Endothelial cell of umbilical vein (primary cell): ENCODE data around the gene NKAIN4. TPM values are rescaled to one million over a fixed set of nuclear protein-coding genes. Genes with fewer than 3 reads are reported as not detected.

Experiments used
- BruUV-seq: library from RNA; stranded (reverse); fragments of 400-500 nt; replicated peaks from 2 replicates; lab custom pipeline; 2021; lab: Mats Ljungman, UMichigan
- CTCF ChIA-PET: fragments of 300-600, 350-600 bp; sonication (Branson Sonifier 250); formaldehyde crosslinking; loops from one replicate; lab custom pipeline; 2021; ENCODE audit warnings: antibody characterized with exemption, inconsistent platforms; lab: Charles Lee
- POLR2A ChIA-PET: fragments of 300-600, 350-600 bp; sonication (Branson Sonifier 250); formaldehyde crosslinking; loops from one replicate; lab custom pipeline; 2021; ENCODE audit warnings: antibody characterized with exemption, inconsistent platforms; lab: Charles Lee
- DNase-seq: peaks from one replicate; pipeline ENCODE4 v3.0.0-alpha.2; 2011; ENCODE audit warnings: low read depth, low spot score
- FAIRE-seq: peaks from 2 replicates; lab custom pipeline; 2011; peaks lifted over from hg19 to GRCh38; lab: Jason Lieb, UNC
- H2AFZ ChIP-seq: 2 replicates; pipeline ENCODE4 v1.6.0; 2012; ENCODE audit warnings: low read depth, low read length, control low read depth, inconsistent platforms
- H3K27ac ChIP-seq: 2 replicates; pipeline ENCODE4 v1.5.1; 2011; ENCODE audit warnings: low read depth, mild to moderate bottlenecking, control low read depth, low read length, moderate library complexity; ENCODE audit not compliant: insufficient read depth
- H3K27me3 ChIP-seq, 2 experiments: 2 replicates each; pipeline versions ENCODE4 v1.6.0 to v1.6.1; 2011; ENCODE audit warnings: low read length in 2 of 2, mixed read lengths in 1 of 2; ENCODE audit not compliant: control insufficient read depth in 2 of 2, insufficient read depth in 2 of 2
- H3K36me3 ChIP-seq, 2 experiments: 2 replicates in 1 of 2; 3 replicates in 1 of 2; pipeline ENCODE4 v1.5.1; 2011; ENCODE audit warnings: low read length in 2 of 2, mild to moderate bottlenecking in 1 of 2, moderate library complexity in 1 of 2; ENCODE audit not compliant: control insufficient read depth in 2 of 2, insufficient read depth in 2 of 2; ENCODE audit errors: extremely low read depth in 1 of 2
- H3K4me1 ChIP-seq: 3 replicates; pipeline ENCODE4 v1.5.1; 2011; ENCODE audit warnings: mild to moderate bottlenecking, low read length; ENCODE audit not compliant: control insufficient read depth, insufficient read depth; ENCODE audit errors: extremely low read depth
- H3K4me2 ChIP-seq: 2 replicates; pipeline ENCODE4 v1.6.1; 2011; ENCODE audit warnings: low read length, control low read depth, mixed read lengths; ENCODE audit not compliant: insufficient read depth
- H3K4me3 ChIP-seq, 3 experiments: fragments of 200-600 bp in 1 of 3; sonication (generic), shearing (Covaris generic) in 1 of 3; replicated peaks in 1 of 3; 2 replicates each; pipeline ENCODE4 v1.5.1; 2011 to 2016; ENCODE audit warnings: control low read depth in 3 of 3, low read length in 3 of 3, mild to moderate bottlenecking in 2 of 3, inconsistent platforms in 1 of 3, low read depth in 1 of 3, moderate library complexity in 1 of 3; ENCODE audit not compliant: insufficient read depth in 1 of 3
- H3K79me2 ChIP-seq: 2 replicates; pipeline ENCODE4 v1.6.0; 2012; ENCODE audit warnings: low read length, inconsistent platforms; ENCODE audit not compliant: control insufficient read depth, insufficient read depth
- H3K9ac ChIP-seq: replicated peaks from 2 replicates; pipeline ENCODE3; 2011; ENCODE audit warnings: low read length, control low read depth; ENCODE audit not compliant: insufficient read depth; ENCODE audit errors: extremely low read depth
- H3K9me1 ChIP-seq: replicated peaks from 3 replicates; pipeline ENCODE4 v1.6.0; 2011; ENCODE audit warnings: mild to moderate bottlenecking, low read length; ENCODE audit not compliant: control insufficient read depth, insufficient read depth; ENCODE audit errors: extremely low read depth
- H3K9me3 ChIP-seq: replicated peaks from 2 replicates; pipeline ENCODE4 v1.5.1; 2012; ENCODE audit warnings: low read length, inconsistent platforms; ENCODE audit not compliant: control insufficient read depth, insufficient read depth
- H4K20me1 ChIP-seq: replicated peaks from 2 replicates; pipeline ENCODE3; 2011; ENCODE audit warnings: mild to moderate bottlenecking, low read length; ENCODE audit not compliant: control insufficient read depth, insufficient read depth; ENCODE audit errors: extremely low read depth
- FOS ChIP-seq: IDR thresholded peaks from 2 replicates; pipeline ENCODE4 v1.6.1; 2011; ENCODE audit warnings: mild to moderate bottlenecking, low read length, moderate library complexity, borderline replicate concordance; ENCODE audit not compliant: insufficient read depth
- JUN ChIP-seq: IDR thresholded peaks from 2 replicates; pipeline ENCODE4 v1.6.1; 2011; ENCODE audit warnings: borderline replicate concordance, low read depth; ENCODE audit not compliant: insufficient read length, insufficient read depth
- MYC ChIP-seq: IDR thresholded peaks from one replicate; pipeline ENCODE4 v1.6.1; 2011; ENCODE audit warnings: mild to moderate bottlenecking, low read depth, low read length
- POLR2AphosphoS5 ChIP-seq: IDR thresholded peaks from 2 replicates; pipeline ENCODE4 v1.6.1; 2012; ENCODE audit warnings: low read depth, mild to moderate bottlenecking, control low read depth, low read length, moderate library complexity; ENCODE audit not compliant: insufficient read depth
- dilution Hi-C: fragments of 300-500 bp; cut with MboI; formaldehyde crosslinking; loops from one replicate; pipeline ENCODE4 v1.15.0; 2019; ENCODE audit warnings: low sequenced_read_pairs; ENCODE audit not compliant: extremely low pct_ligation_motif_present
- intact Hi-C: fragments of 100-400 bp; cut with micrococcal nuclease; formaldehyde crosslinking; loops from one replicate; pipeline ENCODE4 v1.10.0; 2022
- polyA plus RNA-seq, 4 experiments: library from polyadenylated mRNA; depleted of rRNA in 3 of 4; stranded (reverse) in 3 of 4; unstranded in 1 of 4; fragments of >200 nt; gene quantifications; 2 replicates each; pipeline versions ENCODE4 v1.2.1 to v1.2.3, GENCODE V29; 2011 to 2012; ENCODE audit warnings: missing spikeins in 1 of 4
- total RNA-seq: library from RNA; stranded (reverse); gene quantifications from 2 replicates; pipeline ENCODE4 v1.2.3, GENCODE V29; 2021
- TF ChIP-seq, protein P1 (sequence below): IDR thresholded peaks from 2 replicates; pipeline ENCODE4 v1.6.1; 2011; ENCODE audit not compliant: insufficient read depth, insufficient read length
- TF ChIP-seq, protein P2 (sequence below), 2 donors: IDR thresholded peaks; 1 replicate in 1 of 2; 2 replicates in 1 of 2; pipeline ENCODE4 v1.5.1; 2011; ENCODE audit warnings: low read length in 2 of 2, mild to moderate bottlenecking in 2 of 2, moderate library complexity in 2 of 2, control low read depth in 1 of 2, inconsistent platforms in 1 of 2, low read depth in 1 of 2; ENCODE audit not compliant: insufficient read depth in 1 of 2; ENCODE audit errors: extremely low read depth in 1 of 2

NKAIN4 gene
- total and polyA plus RNA-seq, 2 donors (not counting 3 experiments of a cell fraction or from before 2014, with no cell fraction given), result 0.04 TPM; not detected in 1

DNA sequence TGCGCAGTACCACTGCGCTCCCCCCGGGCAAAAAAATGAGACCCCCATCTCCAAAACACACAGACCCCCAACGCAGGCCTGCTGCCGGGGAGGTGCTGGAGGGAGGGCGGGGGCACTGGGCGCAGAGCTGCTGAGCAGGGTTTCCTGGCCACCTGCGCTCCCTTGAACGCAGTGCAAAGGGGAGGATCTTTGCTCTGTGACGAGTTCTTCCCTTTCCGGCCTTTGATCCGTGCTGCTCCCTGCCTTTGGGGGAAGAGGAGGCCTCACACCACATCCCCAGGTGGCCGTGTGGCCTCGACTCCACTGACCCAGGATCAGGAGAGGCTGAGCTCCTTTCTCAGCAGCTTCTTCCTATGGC, 29.8 kb upstream of the NKAIN4 start:
- ChIA-PET POLR2A (interaction anchor here (0.8 kb wide), 1 partner anchor 12 kb away, joined by 3 read pairs; the partner anchor contains the start of gene ARFGAP1), CTCF (interaction anchor here (0.8 to 2.0 kb wide), 3 partner anchors 11 to 60 kb away, joined by 3 to 5 read pairs (median 4); partner anchors contain the start of gene ARFGAP1)
- dilution Hi-C loops, result no loop called here
- Histone ChIP-seq H3K79me2 (no peaks in the 10 kb centered on the region), H3K4me3 (no peak overlapping the region), H3K27ac (no peak overlapping the region), H4K20me1 (no peaks in the 10 kb centered on the region), H3K27me3 (no peaks in the 10 kb centered on the region), H3K4me1 (no peaks in the 10 kb centered on the region), H3K36me3 (peaks cover 7 to 49% of the 10 kb centered on the region in 2 experiments), H3K9me1 (no peaks in the 10 kb centered on the region), H3K9ac (no peak overlapping the region), H2AFZ (no peak overlapping the region), H3K9me3 (no peaks in the 10 kb centered on the region), H3K4me2 (no peak overlapping the region)
- no peak for DNase-seq
- TF ChIP-seq POLR2AphosphoS5 (no peak), MYC (no peak), FOS (no peak), JUN (no peak)
- TF ChIP-seq, protein P1, sequence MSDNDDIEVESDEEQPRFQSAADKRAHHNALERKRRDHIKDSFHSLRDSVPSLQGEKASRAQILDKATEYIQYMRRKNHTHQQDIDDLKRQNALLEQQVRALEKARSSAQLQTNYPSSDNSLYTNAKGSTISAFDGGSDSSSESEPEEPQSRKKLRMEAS, result no peak
- TF ChIP-seq, protein P2, sequence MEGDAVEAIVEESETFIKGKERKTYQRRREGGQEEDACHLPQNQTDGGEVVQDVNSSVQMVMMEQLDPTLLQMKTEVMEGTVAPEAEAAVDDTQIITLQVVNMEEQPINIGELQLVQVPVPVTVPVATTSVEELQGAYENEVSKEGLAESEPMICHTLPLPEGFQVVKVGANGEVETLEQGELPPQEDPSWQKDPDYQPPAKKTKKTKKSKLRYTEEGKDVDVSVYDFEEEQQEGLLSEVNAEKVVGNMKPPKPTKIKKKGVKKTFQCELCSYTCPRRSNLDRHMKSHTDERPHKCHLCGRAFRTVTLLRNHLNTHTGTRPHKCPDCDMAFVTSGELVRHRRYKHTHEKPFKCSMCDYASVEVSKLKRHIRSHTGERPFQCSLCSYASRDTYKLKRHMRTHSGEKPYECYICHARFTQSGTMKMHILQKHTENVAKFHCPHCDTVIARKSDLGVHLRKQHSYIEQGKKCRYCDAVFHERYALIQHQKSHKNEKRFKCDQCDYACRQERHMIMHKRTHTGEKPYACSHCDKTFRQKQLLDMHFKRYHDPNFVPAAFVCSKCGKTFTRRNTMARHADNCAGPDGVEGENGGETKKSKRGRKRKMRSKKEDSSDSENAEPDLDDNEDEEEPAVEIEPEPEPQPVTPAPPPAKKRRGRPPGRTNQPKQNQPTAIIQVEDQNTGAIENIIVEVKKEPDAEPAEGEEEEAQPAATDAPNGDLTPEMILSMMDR (IDR thresholded peaks at IDR 0.05; ENCODE audit: extremely low read depth in 1 of 2, insufficient read depth in 1 of 2, low read depth in 1 of 2, low read length in 2 of 2), result no peak
- no TSS peak for BruUV-seq
- FAIRE-seq, result no peak
- intact Hi-C loops, result no loop called here
